Heart left ventricle (tissue), 13 donors: Measurements from ENCODE around the gene TXNDC11.

Experiments used
- POLR2A ChIP-seq, 2 donors: fragments of 450-650 bp; IDR thresholded peaks; one replicate each; pipeline ENCODE4 v1.6.1; 2017; ENCODE audit warnings: antibody characterized with exemption in 2 of 2, mild to moderate bottlenecking in 2 of 2, moderate library complexity in 2 of 2
- TF ChIP-seq, protein P1 (sequence below), 12 donors: fragments of 200-600 bp; sonication (generic) in 4 of 12; IDR thresholded peaks; one replicate each; pipeline versions ENCODE4 v1.5.0 to v1.8.0; 2018 to 2022; ENCODE audit warnings: antibody characterized with exemption in 12 of 12, mild to moderate bottlenecking in 5 of 12
- donor health status: ischemic (EF 13 %, LVEDD 7.1; RV severe dilation, severe dysfunction).
- donor health status: DM: no; HTN: yes; CAD: no.
- donor health status: DM: no; HTN: no; CAD: no.
- donor health status: ischemic (EF 25% LVEDD 6.9; RV normal size, moderate dysfunction).
- donor health status: ischemic (EF 25% LVEDD 5.7; RV mildly dilated, moderate dysfunction).
- donor health status: ischemic (EF 35%, LVEDD 5.7; RV mildly dilated, moderate dysfunction).
- donor health status: nonischemic (EF 11% LVEDD 7.7; RV severe dilation, severe dysfunction).
- donor health status: DM: yes; HTN: yes; CAD: no.
- donor health status: PGD.
- donor health status: ischemic (EF 29% LVEDD 5.4; RV normal size, mild dysfunction).
- donor health status: nonischemic (EF 23%, LVEDD 6.1; RV moderate dilation, normal function).

DNA sequence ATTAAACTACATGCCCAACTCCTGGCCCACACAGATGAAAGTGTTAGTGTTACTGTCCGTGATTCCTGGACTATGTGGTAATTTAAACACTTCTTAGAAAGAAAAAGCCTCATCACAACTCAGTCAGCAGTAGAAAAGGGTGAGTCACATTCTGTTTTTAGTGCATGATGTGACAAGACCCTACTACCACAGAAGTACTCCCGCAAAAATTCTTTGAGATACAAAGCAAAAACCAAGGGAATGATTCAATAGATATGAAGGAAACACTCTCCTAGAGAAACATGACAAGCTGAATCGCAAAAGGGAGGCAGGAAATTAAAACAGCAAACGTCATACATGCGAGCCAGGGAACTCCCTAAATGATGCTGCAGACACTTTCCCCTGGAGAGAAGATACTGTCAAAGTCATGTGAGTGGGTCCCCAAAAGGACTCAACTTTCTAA, 60.0 kb downstream of the TXNDC11 start:
- TF ChIP-seq, protein P1, sequence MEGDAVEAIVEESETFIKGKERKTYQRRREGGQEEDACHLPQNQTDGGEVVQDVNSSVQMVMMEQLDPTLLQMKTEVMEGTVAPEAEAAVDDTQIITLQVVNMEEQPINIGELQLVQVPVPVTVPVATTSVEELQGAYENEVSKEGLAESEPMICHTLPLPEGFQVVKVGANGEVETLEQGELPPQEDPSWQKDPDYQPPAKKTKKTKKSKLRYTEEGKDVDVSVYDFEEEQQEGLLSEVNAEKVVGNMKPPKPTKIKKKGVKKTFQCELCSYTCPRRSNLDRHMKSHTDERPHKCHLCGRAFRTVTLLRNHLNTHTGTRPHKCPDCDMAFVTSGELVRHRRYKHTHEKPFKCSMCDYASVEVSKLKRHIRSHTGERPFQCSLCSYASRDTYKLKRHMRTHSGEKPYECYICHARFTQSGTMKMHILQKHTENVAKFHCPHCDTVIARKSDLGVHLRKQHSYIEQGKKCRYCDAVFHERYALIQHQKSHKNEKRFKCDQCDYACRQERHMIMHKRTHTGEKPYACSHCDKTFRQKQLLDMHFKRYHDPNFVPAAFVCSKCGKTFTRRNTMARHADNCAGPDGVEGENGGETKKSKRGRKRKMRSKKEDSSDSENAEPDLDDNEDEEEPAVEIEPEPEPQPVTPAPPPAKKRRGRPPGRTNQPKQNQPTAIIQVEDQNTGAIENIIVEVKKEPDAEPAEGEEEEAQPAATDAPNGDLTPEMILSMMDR (IDR thresholded peaks at IDR 0.05): no peak
- no peak for TF ChIP-seq POLR2A (IDR thresholded peaks at IDR 0.05)
